Fibroblast of peridontal ligament (primary cell): ENCODE results near the gene EGFLAM.

ENCODE experiments used
- DNase-seq: peaks from one replicate; pipeline ENCODE4 v3.0.0-alpha.2; 2010; ENCODE audit errors: extremely low read depth

Gene EGFLAM

DNA sequence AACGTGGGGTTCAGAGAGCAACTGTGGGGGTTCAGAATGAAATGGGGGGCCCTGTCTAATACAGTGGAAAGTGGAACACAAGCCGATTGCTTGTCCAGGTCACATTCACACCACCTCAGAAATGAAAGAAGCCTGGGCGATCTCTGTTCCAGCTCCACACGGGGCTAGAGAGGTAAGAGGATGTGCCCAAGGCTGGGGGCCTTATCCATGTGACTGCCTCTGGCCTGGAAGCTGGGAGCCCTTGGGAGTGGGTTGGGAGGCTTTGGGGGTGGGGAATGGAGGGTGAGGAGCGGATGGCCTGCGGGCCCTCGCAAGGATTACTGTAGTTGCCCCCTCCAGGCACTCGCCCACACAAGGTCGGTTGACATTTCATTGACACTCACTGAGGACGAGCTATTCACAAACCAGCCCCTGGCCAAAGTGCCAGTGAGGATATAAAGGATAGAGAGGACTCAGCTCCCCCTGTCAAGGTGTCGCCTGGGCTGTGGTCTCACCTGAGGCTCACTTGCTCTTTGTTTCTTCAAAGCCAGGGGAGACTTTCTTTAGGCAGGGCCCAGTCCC is 211.4 kb downstream of the EGFLAM start:
- no peak for DNase-seq

GRCh38 chr5:38471709-38472108 is 213.3 kb downstream of the EGFLAM start:
- no peak for DNase-seq

GRCh38 chr5:38472541-38472940 is 214.2 kb downstream of the EGFLAM start:
- DNase-seq = no peak

GRCh38 chr5:38473008-38473407 is 214.6 kb downstream of the EGFLAM start:
- no peak for DNase-seq

DNA sequence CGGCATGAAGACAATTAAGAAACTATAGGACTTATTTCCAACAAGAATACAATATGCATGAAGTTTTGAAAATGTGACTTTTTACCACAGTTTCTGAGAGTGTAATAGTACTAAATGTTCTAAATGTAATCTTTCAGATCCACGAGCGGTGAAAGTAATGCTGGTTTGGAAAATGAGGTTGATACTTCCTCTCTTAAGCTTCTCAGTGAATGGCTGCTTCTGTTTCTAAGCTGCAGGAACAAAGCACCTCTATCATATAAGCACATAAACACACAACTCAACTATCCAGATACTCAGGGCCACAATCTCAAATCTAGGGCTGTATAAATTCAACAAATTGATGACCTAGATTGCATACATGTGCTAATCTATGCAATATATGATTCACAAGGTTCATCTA is 219.8 kb downstream of the EGFLAM start:
- no peak for DNase-seq

GRCh38 chr5:38478878-38479277 is 220.5 kb downstream of the EGFLAM start:
- DNase-seq = no peak

DNA sequence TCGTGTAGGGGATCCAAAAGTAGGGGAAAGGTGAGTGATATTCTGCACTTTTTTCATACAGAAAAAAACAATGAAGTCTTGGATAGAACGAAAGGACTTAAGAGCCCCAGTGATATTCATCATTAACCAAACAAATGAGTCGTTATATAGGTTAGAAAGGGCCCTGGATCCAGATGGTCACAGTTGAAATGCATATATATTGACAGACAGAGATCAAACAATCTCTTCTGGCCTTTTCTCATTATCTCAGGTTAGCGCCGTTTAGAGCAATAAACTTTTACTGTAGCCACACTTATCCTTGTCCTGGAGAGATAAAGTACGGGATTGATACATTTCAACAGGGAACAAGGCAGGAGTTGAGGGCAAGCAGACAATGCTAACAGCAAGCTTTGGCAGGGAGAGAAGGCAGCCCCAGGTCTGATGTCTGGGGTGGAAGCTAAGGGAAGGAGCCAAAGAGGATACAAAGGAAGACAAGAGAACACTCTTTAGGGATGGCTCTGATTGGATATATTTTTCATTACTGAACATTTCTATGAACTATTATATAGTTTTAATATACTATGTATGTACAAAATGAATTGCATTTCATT is 221.1 kb downstream of the EGFLAM start:
- no peak for DNase-seq

DNA sequence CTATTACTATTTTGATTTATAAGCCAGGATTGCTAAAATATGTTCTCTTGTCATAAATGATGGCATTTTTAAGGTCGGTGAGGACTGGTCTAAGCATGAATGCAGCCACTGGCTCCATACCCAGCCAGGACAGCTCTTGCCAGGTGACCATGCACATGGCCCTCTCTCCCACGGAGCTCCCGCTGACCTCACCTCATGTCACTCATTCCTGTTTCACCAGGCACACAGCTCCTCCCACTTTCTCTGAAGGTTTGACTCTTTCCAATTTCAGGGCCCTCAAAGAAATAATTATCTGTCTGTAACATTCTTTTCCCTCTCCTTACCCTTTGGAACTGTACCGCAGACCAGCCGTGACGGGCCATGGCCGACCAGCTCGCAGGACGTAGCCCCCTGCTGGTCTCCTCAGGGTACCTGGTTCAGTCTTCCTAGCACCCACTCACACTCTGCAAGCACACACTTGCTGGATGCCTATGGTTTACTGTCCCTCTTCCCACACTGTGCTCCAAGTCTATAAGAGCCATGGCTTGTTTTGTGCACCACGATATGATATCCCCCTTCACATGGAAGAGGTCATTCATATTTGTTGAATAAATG is 225.5 kb downstream of the EGFLAM start:
- no peak for DNase-seq

DNA sequence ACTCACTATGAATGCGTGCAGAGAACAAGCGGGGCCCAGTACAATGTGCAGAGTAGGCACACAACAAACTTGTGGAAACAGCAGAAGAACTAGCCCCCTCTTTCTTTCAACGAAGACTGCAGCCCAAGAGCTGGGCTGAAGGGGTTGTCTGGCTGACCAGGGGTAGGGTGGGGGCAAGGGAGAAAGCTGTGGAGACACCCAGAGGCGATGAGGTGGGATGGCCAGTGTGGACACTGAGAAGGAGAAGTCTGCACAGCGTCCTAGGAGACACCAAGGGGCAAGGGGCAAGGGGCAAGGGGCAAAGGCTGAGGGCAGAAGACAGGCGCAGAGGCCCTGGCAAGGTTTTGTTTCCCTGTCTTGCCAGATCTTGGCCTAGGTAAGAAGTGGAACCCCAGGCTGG is 235.8 kb downstream of the EGFLAM start:
- DNase-seq = no peak

DNA sequence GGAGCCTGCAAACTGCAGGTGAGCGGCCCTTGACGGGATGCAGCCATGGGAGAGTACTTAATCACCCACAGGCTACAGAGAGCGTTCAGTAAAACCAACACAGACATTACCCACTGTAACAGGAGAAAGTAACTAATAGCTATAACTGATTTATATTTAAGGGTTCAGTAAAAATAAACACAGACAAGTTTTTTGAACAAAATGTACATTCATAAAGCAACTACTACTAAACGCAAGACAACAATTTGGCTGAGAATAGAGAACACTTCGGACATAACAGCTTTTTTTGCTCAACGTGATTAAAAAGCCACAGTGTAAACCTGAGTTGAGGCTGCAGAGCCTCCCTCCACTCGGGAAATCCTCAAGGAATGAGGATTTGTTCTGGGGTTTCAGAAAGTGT is 236.4 kb downstream of the EGFLAM start:
- no peak for DNase-seq

DNA sequence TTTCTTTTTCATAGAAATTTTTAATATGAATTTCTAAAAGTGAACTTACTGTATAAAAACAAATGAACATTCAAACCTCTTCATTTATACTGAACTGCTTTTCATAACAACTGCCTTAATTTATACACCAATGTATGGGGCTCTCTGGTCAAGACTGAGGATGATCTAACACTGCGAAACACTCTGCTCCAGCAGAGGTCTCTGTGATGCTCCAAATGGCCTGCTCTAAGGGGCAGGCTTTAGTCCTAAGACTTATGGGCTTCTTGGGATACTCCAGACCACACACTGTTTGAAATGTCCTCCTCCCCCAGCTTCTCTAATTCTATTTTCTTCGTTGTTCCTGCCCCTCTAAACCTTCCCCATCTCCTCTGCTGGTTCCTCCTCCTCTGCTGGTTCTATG is 239.6 kb downstream of the EGFLAM start:
- DNase-seq = peak; percentile 41

DNA sequence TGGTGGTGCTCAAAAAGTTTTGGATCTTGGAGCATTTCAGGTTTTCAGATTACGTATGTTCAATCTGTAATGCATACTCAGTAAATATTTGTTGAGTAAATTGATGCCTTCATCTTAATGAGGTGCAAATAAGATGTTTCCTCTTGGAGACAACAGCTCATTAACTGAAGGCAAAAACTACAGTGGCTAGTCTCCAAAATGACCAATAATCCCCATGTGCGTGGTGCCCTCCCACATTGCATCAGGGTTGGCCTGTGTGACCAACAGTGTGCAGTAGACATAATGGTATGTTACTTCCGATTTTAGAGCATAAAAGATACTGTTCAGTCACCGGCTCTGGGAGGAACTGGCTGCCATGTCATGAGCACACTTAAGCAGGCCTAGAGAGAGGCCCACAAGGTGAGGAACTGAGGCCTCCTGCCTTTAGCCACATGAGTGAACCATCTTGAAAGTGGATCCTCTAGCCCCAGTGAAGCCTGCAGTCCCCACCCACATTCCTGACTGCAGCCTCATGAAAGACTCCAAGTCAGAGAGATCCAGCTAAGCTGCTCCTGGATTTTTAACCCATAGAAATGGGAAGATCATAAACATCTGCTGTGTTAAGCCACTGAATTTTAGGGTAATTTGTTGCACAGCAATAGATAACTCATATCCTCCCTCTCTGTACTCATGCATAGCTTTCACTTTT is 242.4 kb downstream of the EGFLAM start:
- peak; percentile 66 for DNase-seq

GRCh38 chr5:38506302-38506701 is 247.9 kb downstream of the EGFLAM start:
- DNase-seq = no peak

DNA sequence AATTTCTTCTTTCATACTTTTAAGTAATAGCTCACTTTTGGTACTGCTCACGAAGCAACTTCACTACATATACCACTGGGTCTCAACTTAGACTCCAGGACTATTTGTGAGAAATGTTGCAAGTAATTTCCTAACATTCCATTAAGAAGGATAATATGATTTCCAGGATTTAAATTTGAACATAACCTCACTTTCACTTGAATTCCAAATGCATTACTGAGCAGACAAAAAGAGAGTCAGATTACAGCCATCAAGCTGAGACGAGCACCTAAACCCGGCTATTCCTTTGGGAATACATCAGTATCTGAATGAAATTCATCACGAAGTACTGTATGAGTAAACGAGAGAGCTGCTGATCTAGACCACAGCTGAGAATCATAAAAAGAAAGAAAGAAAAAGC is 250.8 kb downstream of the EGFLAM start:
- peak; percentile 74 for DNase-seq
